WTC11 (cell line): ENCODE results near the gene LSM6. TPM values are rescaled to one million over a fixed set of nuclear protein-coding genes. Genes with fewer than 3 reads are reported as not detected.

Experiments used
- ATAC-seq: fragments of 200-7000 bp; cut with Tn5 transposase; 2 replicates; pipeline ENCODE4 v1.10.0; 2021; ENCODE audit warnings: mild to moderate bottlenecking, moderate library complexity
- CTCF ChIA-PET: fragments of 300-600 bp; sonication (Branson Sonifier 250); formaldehyde crosslinking; loops from one replicate; lab custom pipeline; 2021; ENCODE audit warnings: antibody characterized with exemption; lab: Charles Lee
- POLR2A ChIA-PET: fragments of 350-600 bp; sonication (Branson Sonifier 250); formaldehyde crosslinking; loops from one replicate; lab custom pipeline; 2021; ENCODE audit warnings: antibody characterized with exemption; lab: Charles Lee
- DNase-seq: peaks from one replicate; pipeline ENCODE4 v3.0.0; 2021; ENCODE audit warnings: low spot score
- H3K27ac Mint-ChIP-seq: 2 replicates; pipeline ENCODE4 v1.8.0; 2021; ENCODE audit warnings: mixed read lengths
- H3K27me3 Mint-ChIP-seq: 2 replicates; pipeline ENCODE4 v1.8.0; 2021; ENCODE audit warnings: low read depth, mild to moderate bottlenecking, moderate library complexity, mixed read lengths
- H3K36me3 Mint-ChIP-seq: 2 replicates; pipeline ENCODE4 v1.8.0; 2021; ENCODE audit warnings: mixed read lengths
- H3K4me1 Mint-ChIP-seq: 2 replicates; pipeline ENCODE4 v1.8.0; 2022; ENCODE audit warnings: mixed read lengths
- H3K4me3 Mint-ChIP-seq: 2 replicates; pipeline ENCODE4 v1.8.0; 2021; ENCODE audit warnings: mild to moderate bottlenecking, moderate library complexity, mixed read lengths
- H3K9me3 Mint-ChIP-seq: 2 replicates; pipeline ENCODE4 v1.8.0; 2021; ENCODE audit warnings: mixed read lengths
- AR ChIP-seq: fragments of 250-450 bp; sonication (Bioruptor Pico); IDR thresholded peaks from 2 replicates; pipeline ENCODE4 v1.9.0; 2021; ENCODE audit warnings: mild to moderate bottlenecking
- EMX1 ChIP-seq: fragments of 250-450 bp; sonication (Bioruptor Pico); IDR thresholded peaks from 2 replicates; pipeline ENCODE4 v1.8.0; 2021; ENCODE audit warnings: mild to moderate bottlenecking
- GTF2I ChIP-seq: fragments of 250-450 bp; sonication (Bioruptor Pico); conservative IDR thresholded peaks from 2 replicates; pipeline ENCODE4 v1.4.0; 2021; ENCODE audit warnings: mild to moderate bottlenecking
- HMGXB4 ChIP-seq: sonication (generic); formaldehyde crosslinking; IDR thresholded peaks from 2 replicates; pipeline ENCODE4 v1.8.1; 2023; ENCODE audit warnings: mild to moderate bottlenecking, moderate library complexity, missing genetic modification reagents
- MXD4 ChIP-seq: fragments of 250-450 bp; sonication (Bioruptor Pico); IDR thresholded peaks from 2 replicates; pipeline ENCODE4 v1.8.0; 2021; ENCODE audit warnings: mild to moderate bottlenecking, moderate library complexity, borderline replicate concordance
- MYBL2 ChIP-seq: sonication (generic); formaldehyde crosslinking; IDR thresholded peaks from 2 replicates; pipeline ENCODE4 v1.8.1; 2023; ENCODE audit warnings: mild to moderate bottlenecking, moderate library complexity, missing genetic modification reagents
- NR2C2 ChIP-seq: sonication (generic); formaldehyde crosslinking; IDR thresholded peaks from 2 replicates; pipeline ENCODE4 v1.8.0; 2022; ENCODE audit warnings: mild to moderate bottlenecking, missing genetic modification reagents
- NR3C1 ChIP-seq: sonication (generic); formaldehyde crosslinking; conservative IDR thresholded peaks from 2 replicates; pipeline ENCODE4 v1.8.1; 2023; ENCODE audit warnings: low read depth, mild to moderate bottlenecking, missing genetic modification reagents
- PREB ChIP-seq: sonication (generic); formaldehyde crosslinking; IDR thresholded peaks from 2 replicates; pipeline ENCODE4 v1.8.1; 2022; ENCODE audit warnings: mild to moderate bottlenecking, missing genetic modification reagents, moderate library complexity, borderline replicate concordance
- TEAD1 ChIP-seq: sonication (generic); formaldehyde crosslinking; IDR thresholded peaks from 2 replicates; pipeline ENCODE4 v1.8.0; 2022; ENCODE audit warnings: mild to moderate bottlenecking, missing genetic modification reagents
- USF2 ChIP-seq: sonication (generic); formaldehyde crosslinking; IDR thresholded peaks from 2 replicates; pipeline ENCODE4 v1.8.1; 2023; ENCODE audit warnings: mild to moderate bottlenecking, missing genetic modification reagents, moderate library complexity
- ZNF317 ChIP-seq: sonication (generic); formaldehyde crosslinking; IDR thresholded peaks from 2 replicates; pipeline ENCODE4 v1.8.1; 2023; ENCODE audit warnings: low read depth, mild to moderate bottlenecking, moderate library complexity, missing genetic modification reagents, borderline replicate concordance
- ZNF532 ChIP-seq: fragments of 250-450 bp; sonication (Bioruptor Pico); IDR thresholded peaks from 2 replicates; pipeline ENCODE4 v1.9.0; 2021; ENCODE audit warnings: mild to moderate bottlenecking, borderline replicate concordance
- total RNA-seq: library from RNA; stranded (reverse); gene quantifications from 3 replicates; pipeline ENCODE4 v1.2.3, GENCODE V29; 2021

LSM6 gene
- total RNA-seq, 1 experiment from 2014 or later, result 58.2 TPM

GRCh38 chr4:146182443-146182842 is 6.9 kb downstream of the LSM6 start:
- TF ChIP-seq TEAD1 (no peak), USF2 (CRISPR knock-in tag) (no peak), NR3C1 (CRISPR knock-in tag) (no peak), ZNF317 (CRISPR knock-in tag) (no peak), EMX1 (CRISPR knock-in tag) (no peak), PREB (CRISPR knock-in tag) (no peak), NR2C2 (CRISPR knock-in tag) (no peak), AR (CRISPR knock-in tag) (no peak), HMGXB4 (CRISPR knock-in tag) (no peak), ZNF532 (CRISPR knock-in tag) (no peak), GTF2I (CRISPR knock-in tag) (no peak), MXD4 (no peak)
- ChIA-PET CTCF (interaction anchor here (1.1 kb wide), 1 partner anchor 87 kb away, joined by 3 read pairs; no protein-coding TSS in a partner anchor), POLR2A (no interaction called here)
- DNase-seq (no peak), ATAC-seq (no peak)
- peaks cover 13% of the 10 kb centered on the region for H3K36me3 Mint-ChIP-seq
- no peaks in the 10 kb centered on the region for H3K9me3 Mint-ChIP-seq
- H3K27me3 Mint-ChIP-seq, result no peaks in the 10 kb centered on the region
- peaks cover 31% of the 10 kb centered on the region for H3K4me1 Mint-ChIP-seq
- no peak overlapping the region for H3K27ac Mint-ChIP-seq
- H3K4me3 Mint-ChIP-seq, result no peak overlapping the region

GRCh38 chr4:146183209-146183608 is 7.7 kb downstream of the LSM6 start:
- ChIA-PET POLR2A (no interaction called here), CTCF (interaction anchor here (1.1 kb wide), 1 partner anchor 88 kb away, joined by 3 read pairs; no protein-coding TSS in a partner anchor)
- TF ChIP-seq MYBL2 (CRISPR knock-in tag), result no peak
- H3K27me3 Mint-ChIP-seq, result no peaks in the 10 kb centered on the region
- H3K4me3 Mint-ChIP-seq, result no peak overlapping the region
- no peak for DNase-seq
- H3K27ac Mint-ChIP-seq, result peak overlapping the region; percentile 15; the same call in 1 of the 2 replicates
- ATAC-seq, result no peak
- H3K36me3 Mint-ChIP-seq, result peaks cover 16% of the 10 kb centered on the region
- peaks cover 28% of the 10 kb centered on the region for H3K4me1 Mint-ChIP-seq
- H3K9me3 Mint-ChIP-seq, result no peaks in the 10 kb centered on the region
